Kidney epithelial cell (primary cell): ENCODE measurements around the gene R3HDM4. TPM values are rescaled to one million over a fixed set of nuclear protein-coding genes. Genes with fewer than 3 reads are reported as not detected.

Experiments
- DNase-seq: peaks from one replicate; pipeline ENCODE4 v3.0.0-alpha.2; 2010; ENCODE audit warnings: low read depth
- H3K27me3 ChIP-seq: 2 replicates; pipeline ENCODE4 v1.6.0; 2011; ENCODE audit warnings: low read length; ENCODE audit not compliant: control insufficient read depth, insufficient read depth
- H3K36me3 ChIP-seq: 2 replicates; pipeline ENCODE4 v1.5.1; 2011; ENCODE audit warnings: low read length; ENCODE audit not compliant: control insufficient read depth, insufficient read depth
- H3K4me3 ChIP-seq: 2 replicates; pipeline ENCODE4 v1.5.1; 2011; ENCODE audit warnings: low read depth, mild to moderate bottlenecking, control low read depth, low read length
- total RNA-seq: library from RNA; depleted of rRNA; stranded (reverse); fragments of >200 nt; gene quantifications from 2 replicates; pipeline ENCODE4 v1.2.3, GENCODE V29; 2015
- TF ChIP-seq, protein P1 (sequence below): IDR thresholded peaks from 2 replicates; pipeline ENCODE4 v1.5.1; 2011; ENCODE audit warnings: mild to moderate bottlenecking, moderate library complexity, low read length, control low read depth, inconsistent platforms; ENCODE audit not compliant: insufficient read depth, poor library complexity, severe bottlenecking

R3HDM4 gene
- total RNA-seq, 1 donor from 2014 or later, result 61.5 TPM

DNA sequence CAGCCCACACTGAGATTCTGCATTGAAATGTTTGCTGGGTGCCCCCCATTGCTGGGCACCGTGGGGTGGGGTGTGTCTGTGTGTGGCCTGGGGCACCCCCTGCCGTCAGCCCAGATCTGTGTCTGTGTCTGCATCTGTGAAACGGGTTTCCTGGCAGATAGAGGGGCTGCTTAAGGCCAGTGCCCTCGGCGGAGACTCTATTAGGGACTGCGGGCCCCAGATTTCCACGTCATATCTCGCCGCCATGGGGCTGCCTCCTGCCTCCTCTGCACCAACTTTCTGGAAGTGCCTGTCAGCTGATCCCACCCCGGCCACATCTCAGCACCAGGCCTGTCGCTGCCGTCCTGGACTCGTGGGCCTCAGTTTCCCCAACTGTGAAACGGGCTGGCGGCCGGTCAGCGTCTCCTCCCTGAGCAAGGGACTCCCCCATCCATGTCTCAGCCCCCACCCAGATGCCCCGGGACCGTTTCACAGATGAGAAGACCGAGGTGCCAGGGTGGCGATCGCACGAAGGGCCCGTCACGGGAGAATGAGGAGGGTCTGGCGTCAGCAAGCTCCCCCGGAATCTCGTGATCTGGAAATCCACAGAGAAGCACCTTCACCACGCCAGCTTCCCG is 34.2 kb upstream of the R3HDM4 start:
- no peak for DNase-seq
- TF ChIP-seq, protein P1, sequence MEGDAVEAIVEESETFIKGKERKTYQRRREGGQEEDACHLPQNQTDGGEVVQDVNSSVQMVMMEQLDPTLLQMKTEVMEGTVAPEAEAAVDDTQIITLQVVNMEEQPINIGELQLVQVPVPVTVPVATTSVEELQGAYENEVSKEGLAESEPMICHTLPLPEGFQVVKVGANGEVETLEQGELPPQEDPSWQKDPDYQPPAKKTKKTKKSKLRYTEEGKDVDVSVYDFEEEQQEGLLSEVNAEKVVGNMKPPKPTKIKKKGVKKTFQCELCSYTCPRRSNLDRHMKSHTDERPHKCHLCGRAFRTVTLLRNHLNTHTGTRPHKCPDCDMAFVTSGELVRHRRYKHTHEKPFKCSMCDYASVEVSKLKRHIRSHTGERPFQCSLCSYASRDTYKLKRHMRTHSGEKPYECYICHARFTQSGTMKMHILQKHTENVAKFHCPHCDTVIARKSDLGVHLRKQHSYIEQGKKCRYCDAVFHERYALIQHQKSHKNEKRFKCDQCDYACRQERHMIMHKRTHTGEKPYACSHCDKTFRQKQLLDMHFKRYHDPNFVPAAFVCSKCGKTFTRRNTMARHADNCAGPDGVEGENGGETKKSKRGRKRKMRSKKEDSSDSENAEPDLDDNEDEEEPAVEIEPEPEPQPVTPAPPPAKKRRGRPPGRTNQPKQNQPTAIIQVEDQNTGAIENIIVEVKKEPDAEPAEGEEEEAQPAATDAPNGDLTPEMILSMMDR, result no peak
- Histone ChIP-seq H3K27me3 (no peaks in the 10 kb centered on the region), H3K4me3 (no peak overlapping the region), H3K36me3 (no peaks in the 10 kb centered on the region)

DNA sequence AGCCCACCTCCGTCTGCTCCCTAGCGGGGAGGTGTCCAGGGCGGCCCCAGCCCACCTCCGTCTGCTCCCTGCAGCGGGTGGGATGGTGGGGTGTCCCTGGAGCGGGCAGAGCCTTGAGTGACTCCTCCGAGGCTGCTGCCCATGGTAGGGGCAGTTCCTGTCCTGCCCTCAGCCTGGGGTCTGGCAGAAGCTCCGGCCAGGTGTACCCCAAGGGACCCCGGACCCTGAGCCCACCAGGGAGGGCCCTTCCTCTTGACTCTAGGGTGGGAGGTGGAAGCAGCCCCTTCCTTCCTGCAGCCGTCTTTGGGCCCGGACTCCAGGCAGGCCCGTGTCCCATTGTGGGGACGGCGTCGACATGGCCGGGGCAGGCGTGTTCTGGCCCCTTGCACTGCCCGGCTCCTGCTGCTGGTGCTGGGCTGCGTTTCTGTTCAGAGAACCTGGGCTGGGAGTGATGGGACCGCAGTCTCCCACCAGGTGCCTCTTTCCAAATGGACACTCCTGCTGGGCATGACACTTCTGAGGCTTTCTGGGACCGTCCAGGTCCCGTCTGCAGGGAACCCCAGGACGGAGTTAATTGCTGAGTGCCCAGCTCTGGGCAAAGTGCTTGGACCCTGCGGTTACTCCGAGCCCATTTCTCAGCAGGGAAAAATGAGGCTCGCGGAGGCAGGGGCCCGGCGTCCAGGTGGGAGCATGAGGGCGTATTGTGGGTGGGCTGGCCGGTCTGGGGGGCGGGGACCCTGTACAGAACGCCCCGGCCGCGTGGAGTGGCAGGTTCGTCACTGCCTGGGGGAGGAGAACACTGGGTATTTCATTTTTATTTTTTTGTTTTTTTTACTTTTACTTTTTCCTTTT is 32.6 kb upstream of the R3HDM4 start:
- DNase-seq, result no peak
- Histone ChIP-seq H3K4me3 (no peak overlapping the region), H3K36me3 (no peaks in the 10 kb centered on the region), H3K27me3 (no peaks in the 10 kb centered on the region)
- TF ChIP-seq, protein P1, result no peak

DNA sequence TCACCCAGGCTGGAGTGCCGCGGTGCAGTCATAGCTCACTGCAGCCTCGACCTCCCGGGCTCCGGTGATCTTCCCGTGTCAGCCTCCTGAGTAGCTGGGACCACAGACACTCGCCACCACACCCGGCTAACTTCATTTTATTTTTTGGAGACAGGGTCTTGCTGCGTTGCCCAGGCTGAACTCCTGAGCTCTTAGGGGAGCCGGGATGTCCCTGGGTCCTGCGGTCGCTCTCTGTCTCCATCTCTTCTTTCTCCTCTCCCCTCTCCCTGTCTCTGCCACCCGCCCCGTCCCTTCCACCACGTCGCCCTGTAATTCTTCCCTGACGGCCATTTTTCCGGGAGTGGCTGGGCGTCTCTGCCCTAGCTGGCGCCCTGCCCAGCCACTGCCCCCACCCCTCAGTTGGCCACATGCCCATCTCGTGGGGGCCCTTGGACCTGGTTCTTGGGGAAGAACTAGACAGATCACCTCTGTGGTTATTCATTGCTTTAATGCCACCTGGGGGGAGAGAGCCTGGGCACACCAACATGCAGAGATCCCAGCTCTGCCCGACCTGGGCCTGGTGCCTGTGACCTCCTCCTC is 31.7 kb upstream of the R3HDM4 start:
- Histone ChIP-seq H3K4me3 (no peak overlapping the region), H3K27me3 (no peaks in the 10 kb centered on the region), H3K36me3 (no peaks in the 10 kb centered on the region)
- no peak for DNase-seq
- TF ChIP-seq, protein P1, result no peak

DNA sequence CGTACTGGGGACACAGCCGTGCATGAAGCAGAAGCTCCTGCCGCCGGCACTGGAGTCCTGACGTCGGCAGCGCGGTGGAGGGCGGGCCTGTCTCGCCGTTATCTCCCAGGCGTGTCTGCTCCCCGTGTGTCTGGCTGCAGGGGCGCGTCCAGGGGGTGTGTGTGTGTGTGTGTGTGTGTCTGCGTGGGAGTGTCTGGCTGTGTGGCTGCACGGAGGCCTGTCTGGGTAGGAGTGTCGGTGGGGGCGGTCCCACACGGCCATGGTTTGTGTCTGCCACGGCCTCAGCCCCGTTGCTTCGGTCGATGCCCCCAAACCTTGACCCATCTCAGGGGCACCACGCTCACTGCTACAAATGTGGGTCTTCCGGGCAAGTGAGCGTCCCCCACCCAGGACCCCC is 31.1 kb upstream of the R3HDM4 start:
- H3K4me3 ChIP-seq, result no peak overlapping the region
- H3K27me3 ChIP-seq, result no peaks in the 10 kb centered on the region
- no peaks in the 10 kb centered on the region for H3K36me3 ChIP-seq
- TF ChIP-seq, protein P1, result no peak
- no peak for DNase-seq

DNA sequence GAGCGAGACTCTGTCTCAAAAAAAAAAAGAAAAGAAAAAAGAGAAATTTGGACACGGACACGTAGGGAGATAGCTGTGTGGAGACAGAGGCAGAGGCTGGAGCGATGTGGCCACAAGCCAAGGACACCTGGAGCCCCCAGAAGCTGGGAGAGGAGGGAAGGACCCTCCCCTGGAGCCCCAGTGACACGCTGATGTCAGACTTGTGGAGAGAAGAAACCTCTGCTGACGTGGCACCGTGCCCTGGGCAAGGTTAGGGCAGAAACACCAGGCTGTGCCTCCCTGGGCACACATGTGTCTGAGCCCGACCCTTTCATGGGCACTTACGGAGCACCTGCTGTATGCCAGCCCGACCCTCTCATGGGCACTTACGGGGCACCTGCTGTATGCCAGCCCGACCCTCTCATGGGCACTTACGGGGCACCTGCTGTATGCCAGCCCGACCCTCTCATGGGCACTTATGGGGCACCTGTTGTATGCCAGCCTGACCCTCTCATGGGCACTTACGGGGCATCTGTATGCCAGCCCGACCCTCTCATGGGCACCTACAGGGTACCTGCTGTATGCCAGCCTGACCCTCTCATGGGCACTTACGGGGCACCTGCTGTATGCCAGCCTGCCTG is 30.6 kb upstream of the R3HDM4 start:
- Histone ChIP-seq H3K4me3 (no peak overlapping the region), H3K27me3 (no peaks in the 10 kb centered on the region), H3K36me3 (no peaks in the 10 kb centered on the region)
- DNase-seq, result no peak
- TF ChIP-seq, protein P1, result no peak
